Urinary bladder (tissue), 4 donors: ENCODE data around the gene SCUBE1. TPM values are rescaled to one million over a fixed set of nuclear protein-coding genes. Genes with fewer than 3 reads are reported as not detected.

ENCODE experiments used
- DNase-seq: peaks from one replicate; pipeline ENCODE4 v3.0.0-alpha.2; 2015; ENCODE audit errors: extremely low spot score
- H3K27ac ChIP-seq: one replicate; pipeline ENCODE4 v1.5.1; 2013; ENCODE audit warnings: low read depth, mild to moderate bottlenecking, moderate library complexity
- H3K36me3 ChIP-seq: one replicate; pipeline ENCODE4 v1.6.1; 2013; ENCODE audit warnings: mild to moderate bottlenecking, moderate library complexity; ENCODE audit not compliant: insufficient read depth
- H3K4me1 ChIP-seq: one replicate; pipeline ENCODE4 v1.6.1; 2013; ENCODE audit warnings: mild to moderate bottlenecking, moderate library complexity; ENCODE audit not compliant: insufficient read depth
- H3K4me3 ChIP-seq: one replicate; pipeline ENCODE4 v1.5.1; 2013; ENCODE audit warnings: low read depth, low read length
- WGBS: extraction: QIAGEN DNeasy Blood & Tissue Kit; methylation state at CpG from one replicate; pipeline ENCODE4 v1.1.7; 2013; 5-methylcytosine and 5-hydroxymethylcytosine counted together
- polyA plus RNA-seq: library from polyadenylated mRNA; stranded (reverse); fragments of 200-250 nt; gene quantifications from one replicate; pipeline ENCODE4 v1.2.3, GENCODE V29; 2013
- total RNA-seq: library from RNA; depleted of rRNA; stranded (reverse); fragments of >200 nt; gene quantifications from one replicate; pipeline ENCODE4 v1.2.3, GENCODE V29; 2014
- donor health status: healthy with polysubstance abuse.
- donor health status: healthy.

SCUBE1 gene
- total and polyA plus RNA-seq, 2 donors = 0.86 to 1.2 TPM

GRCh38 chr22:43174941-43175531 lies 168.1 kb downstream of the SCUBE1 start:
- H3K36me3 ChIP-seq = no peaks in the 10 kb centered on the region
- H3K27ac ChIP-seq = no peak overlapping the region
- DNase-seq = no peak
- no peaks in the 10 kb centered on the region for H3K4me1 ChIP-seq
- 88% methylated on average over 9 of the region's 9 CpGs for WGBS
- no peak overlapping the region for H3K4me3 ChIP-seq

GRCh38 chr22:43173976-43174720 lies 169.0 kb downstream of the SCUBE1 start:
- Histone ChIP-seq H3K4me1 (no peaks in the 10 kb centered on the region), H3K36me3 (no peaks in the 10 kb centered on the region), H3K27ac (no peak overlapping the region), H3K4me3 (no peak overlapping the region)
- 92% methylated on average over 39 of the region's 39 CpGs for WGBS
- no peak for DNase-seq

GRCh38 chr22:43173566-43173965 lies 169.6 kb downstream of the SCUBE1 start:
- Histone ChIP-seq H3K4me1 (no peaks in the 10 kb centered on the region), H3K4me3 (no peak overlapping the region), H3K36me3 (no peaks in the 10 kb centered on the region), H3K27ac (no peak overlapping the region)
- WGBS = 89% methylated on average over 9 of the region's 9 CpGs
- DNase-seq = no peak

GRCh38 chr22:43172191-43172590 lies 171.0 kb downstream of the SCUBE1 start:
- DNase-seq = no peak
- H3K36me3 ChIP-seq = no peaks in the 10 kb centered on the region

GRCh38 chr22:43171607-43172006 lies 171.6 kb downstream of the SCUBE1 start:
- Histone ChIP-seq H3K27ac (no peak overlapping the region), H3K4me3 (no peak overlapping the region), H3K36me3 (no peaks in the 10 kb centered on the region), H3K4me1 (no peaks in the 10 kb centered on the region)
- no peak for DNase-seq
- WGBS = 88% methylated on average over 12 of the region's 12 CpGs

More at GRCh38 chr22:43172191-43172590, 171.0 kb downstream of the SCUBE1 start:
- H3K4me1 ChIP-seq = no peaks in the 10 kb centered on the region
- H3K4me3 ChIP-seq = no peak overlapping the region
- no peak overlapping the region for H3K27ac ChIP-seq
- WGBS = 97% methylated on average over 19 of the region's 19 CpGs

- no peaks in the 10 kb centered on the region for H3K36me3 ChIP-seq
- no peak overlapping the region for H3K4me3 ChIP-seq
- 84% methylated on average over 14 of the region's 14 CpGs for WGBS
- no peak overlapping the region for H3K27ac ChIP-seq
- H3K4me1 ChIP-seq = no peaks in the 10 kb centered on the region
- no peak for DNase-seq
Measured at GRCh38 chr22:43171019-43171491, 172.1 kb downstream of the SCUBE1 start.

- Histone ChIP-seq H3K4me3 (no peak overlapping the region), H3K4me1 (no peaks in the 10 kb centered on the region), H3K27ac (no peak overlapping the region), H3K36me3 (no peaks in the 10 kb centered on the region)
- no peak for DNase-seq
- 93% methylated on average over 9 of the region's 9 CpGs for WGBS
Measured at GRCh38 chr22:43170131-43170480, 173.1 kb downstream of the SCUBE1 start.

GRCh38 chr22:43169310-43170130 lies 173.7 kb downstream of the SCUBE1 start:
- H3K27ac ChIP-seq = no peak overlapping the region

GRCh38 chr22:43168471-43169309 lies 174.5 kb downstream of the SCUBE1 start:
- Histone ChIP-seq H3K4me1 (no peaks in the 10 kb centered on the region), H3K36me3 (no peaks in the 10 kb centered on the region), H3K27ac (no peak overlapping the region), H3K4me3 (no peak overlapping the region)
- WGBS = 84% methylated on average over 25 of the region's 25 CpGs
- no peak for DNase-seq

More at GRCh38 chr22:43169310-43170130, 173.7 kb downstream of the SCUBE1 start:
- 94% methylated on average over 23 of the region's 23 CpGs for WGBS
- H3K4me3 ChIP-seq = no peak overlapping the region
- no peaks in the 10 kb centered on the region for H3K36me3 ChIP-seq
- DNase-seq = no peak
- H3K4me1 ChIP-seq = no peaks in the 10 kb centered on the region

GRCh38 chr22:43167001-43167589 lies 176.1 kb downstream of the SCUBE1 start:
- DNase-seq = no peak
- no peaks in the 10 kb centered on the region for H3K36me3 ChIP-seq
- H3K4me3 ChIP-seq = no peak overlapping the region
- H3K4me1 ChIP-seq = no peaks in the 10 kb centered on the region
- WGBS = 92% methylated on average over 19 of the region's 19 CpGs
- no peak overlapping the region for H3K27ac ChIP-seq

GRCh38 chr22:43166132-43166930 lies 176.8 kb downstream of the SCUBE1 start:
- no peaks in the 10 kb centered on the region for H3K4me1 ChIP-seq
- no peak overlapping the region for H3K27ac ChIP-seq
- no peaks in the 10 kb centered on the region for H3K36me3 ChIP-seq
- no peak for DNase-seq
- no peak overlapping the region for H3K4me3 ChIP-seq
- 91% methylated on average over 23 of the region's 23 CpGs for WGBS

GRCh38 chr22:43164636-43165035 lies 178.5 kb downstream of the SCUBE1 start:
- no peaks in the 10 kb centered on the region for H3K4me1 ChIP-seq
- DNase-seq = no peak
- no peak overlapping the region for H3K4me3 ChIP-seq
- no peaks in the 10 kb centered on the region for H3K36me3 ChIP-seq
- 39% methylated on average over 16 of the region's 16 CpGs for WGBS
- H3K27ac ChIP-seq = no peak overlapping the region
